Activated naive CD4-positive, alpha-beta T cell (primary cell): ENCODE data around the gene IFRD1.
"Not testable (repeated sequence)": the region's sequence is repeated elsewhere in the genome, so short reads cannot be mapped to it uniquely, and the experiment has no call there.

Experiments
- DNase-seq, 4 experiments: peaks; one replicate each; lab custom pipeline; 2025; lab: John Stamatoyannopoulos, UW

Gene IFRD1

GRCh38 chr7:112516418-112516817 lies 66.2 kb downstream of the IFRD1 start:
- not testable (repeated sequence) for DNase-seq

- no peak for DNase-seq
Observed at GRCh38 chr7:112517487-112517886, 67.2 kb downstream of the IFRD1 start.

- no peak for DNase-seq
Observed at GRCh38 chr7:112520787-112521186, 70.5 kb downstream of the IFRD1 start.

GRCh38 chr7:112521942-112522341 lies 71.7 kb downstream of the IFRD1 start:
- DNase-seq = no peak

GRCh38 chr7:112523871-112524270 lies 73.6 kb downstream of the IFRD1 start:
- DNase-seq = no peak
